Measurements from ENCODE around the gene PPRC1. TPM values are rescaled to one million over a fixed set of nuclear protein-coding genes. Genes with fewer than 3 reads are reported as not detected.

The PPRC1 gene
- total and polyA plus RNA-seq, 2 donors (not counting 3 experiments of a cell fraction or from before 2014, with no cell fraction given), result 27.0 to 49.9 TPM

GRCh38 chr10:102172288-102172687 is 39.4 kb downstream of the PPRC1 start:
- no peak overlapping the region for H3K4me3 ChIP-seq (replicated peaks in 1 of 3; ENCODE audit: insufficient read depth in 1 of 3, low read depth in 1 of 3, low read length in 3 of 3)
- DNase-seq (ENCODE audit: low read depth, low spot score) (no peak), FAIRE-seq (no peak)
- dilution Hi-C loops (cut with MboI; ENCODE audit: extremely low pct_ligation_motif_present, low sequenced_read_pairs) (no loop called here), intact Hi-C loops (cut with micrococcal nuclease) (no loop called here)
- H3K36me3 ChIP-seq (ENCODE audit: control insufficient read depth in 2 of 2, extremely low read depth in 1 of 2, insufficient read depth in 2 of 2, low read length in 2 of 2), result no peaks in the 10 kb centered on the region
- peaks cover 3% of the 10 kb centered on the region in 2 experiments for H3K27me3 ChIP-seq (ENCODE audit: control insufficient read depth in 2 of 2, insufficient read depth in 2 of 2, low read length in 2 of 2)
- no peaks in the 10 kb centered on the region for H3K9me1 ChIP-seq (replicated peaks; ENCODE audit: control insufficient read depth, extremely low read depth, insufficient read depth, low read length)
- ChIA-PET CTCF (interaction anchor here (0.6 to 4.8 kb wide), 5 partner anchors 9 to 213 kb away, joined by 3 to 91 read pairs (median 3); no protein-coding TSS in a partner anchor), POLR2A (no interaction called here)
- H3K4me2 ChIP-seq (ENCODE audit: insufficient read depth, low read length), result no peak overlapping the region
- no peaks in the 10 kb centered on the region for H3K4me1 ChIP-seq (ENCODE audit: control insufficient read depth, extremely low read depth, insufficient read depth, low read length)
- BruUV-seq (replicated peaks), result no TSS peak
- H3K9ac ChIP-seq (replicated peaks; ENCODE audit: extremely low read depth, insufficient read depth, low read length), result no peak overlapping the region
- H3K79me2 ChIP-seq (ENCODE audit: control insufficient read depth, insufficient read depth, low read length), result no peaks in the 10 kb centered on the region
- no peaks in the 10 kb centered on the region for H4K20me1 ChIP-seq (replicated peaks; ENCODE audit: control insufficient read depth, extremely low read depth, insufficient read depth, low read length)
- H3K27ac ChIP-seq (ENCODE audit: insufficient read depth, low read depth, low read length), result no peak overlapping the region
- H3K9me3 ChIP-seq (replicated peaks; ENCODE audit: control insufficient read depth, insufficient read depth, low read length), result no peaks in the 10 kb centered on the region
- no peak overlapping the region for H2AFZ ChIP-seq (ENCODE audit: low read depth, low read length)
- TF ChIP-seq GATA2 (IDR thresholded peaks at IDR 0.05; ENCODE audit: insufficient read depth, insufficient read length, low read depth, low read length) (no peak), POLR2A (IDR thresholded peaks at IDR 0.05; ENCODE audit: low read depth, low read length) (no peak)

GRCh38 chr10:102175415-102175814 is 42.6 kb downstream of the PPRC1 start:
- Histone ChIP-seq H3K27ac (ENCODE audit: insufficient read depth, low read depth, low read length) (no peak overlapping the region), H3K36me3 (ENCODE audit: control insufficient read depth in 2 of 2, extremely low read depth in 1 of 2, insufficient read depth in 2 of 2, low read length in 2 of 2) (no peaks in the 10 kb centered on the region), H3K9ac (replicated peaks; ENCODE audit: extremely low read depth, insufficient read depth, low read length) (no peak overlapping the region), H4K20me1 (replicated peaks; ENCODE audit: control insufficient read depth, extremely low read depth, insufficient read depth, low read length) (no peaks in the 10 kb centered on the region), H3K9me3 (replicated peaks; ENCODE audit: control insufficient read depth, insufficient read depth, low read length) (no peaks in the 10 kb centered on the region), H3K4me3 (replicated peaks in 1 of 3; ENCODE audit: insufficient read depth in 1 of 3, low read depth in 1 of 3, low read length in 3 of 3) (no peak overlapping the region), H3K4me1 (ENCODE audit: control insufficient read depth, extremely low read depth, insufficient read depth, low read length) (no peaks in the 10 kb centered on the region), H3K27me3 (ENCODE audit: control insufficient read depth in 2 of 2, insufficient read depth in 2 of 2, low read length in 2 of 2) (peaks cover 3 to 9% of the 10 kb centered on the region in 2 experiments), H3K4me2 (ENCODE audit: insufficient read depth, low read length) (no peak overlapping the region), H3K79me2 (ENCODE audit: control insufficient read depth, insufficient read depth, low read length) (no peaks in the 10 kb centered on the region), H3K9me1 (replicated peaks; ENCODE audit: control insufficient read depth, extremely low read depth, insufficient read depth, low read length) (no peaks in the 10 kb centered on the region), H2AFZ (ENCODE audit: low read depth, low read length) (no peak overlapping the region)
- dilution Hi-C loops (cut with MboI; ENCODE audit: extremely low pct_ligation_motif_present, low sequenced_read_pairs) (no loop called here), intact Hi-C loops (cut with micrococcal nuclease) (no loop called here)
- no TSS peak for BruUV-seq (replicated peaks)
- ChIA-PET CTCF (interaction anchor here (1.0 to 1.2 kb wide), 2 partner anchors 9 to 183 kb away, joined by 3 read pairs; no protein-coding TSS in a partner anchor), POLR2A (no interaction called here)
- DNase-seq (ENCODE audit: low read depth, low spot score) (no peak), FAIRE-seq (no peak)
- no peak for TF ChIP-seq MAX (IDR thresholded peaks at IDR 0.05; ENCODE audit: insufficient read depth, insufficient read length)
- no peak for TF ChIP-seq FOS (IDR thresholded peaks at IDR 0.05; ENCODE audit: borderline replicate concordance, insufficient read depth, low read length)
- TF ChIP-seq POLR2AphosphoS5 (IDR thresholded peaks at IDR 0.05; ENCODE audit: insufficient read depth, low read depth, low read length), result no peak
- no peak for TF ChIP-seq GATA2 (IDR thresholded peaks at IDR 0.05; ENCODE audit: insufficient read depth, insufficient read length, low read depth, low read length)
- TF ChIP-seq POLR2A (IDR thresholded peaks at IDR 0.05; ENCODE audit: low read depth, low read length), result no peak
- TF ChIP-seq EZH2 (IDR thresholded peaks at IDR 0.05; ENCODE audit: borderline replicate concordance, low read depth, low read length, severe bottlenecking), result no peak
- TF ChIP-seq MYC (IDR thresholded peaks at IDR 0.05; ENCODE audit: low read depth, low read length), result no peak
- no peak for TF ChIP-seq JUN (IDR thresholded peaks at IDR 0.05; ENCODE audit: borderline replicate concordance, insufficient read depth, insufficient read length, low read depth)
- TF ChIP-seq CTCF (IDR thresholded peaks at IDR 0.05; ENCODE audit: extremely low read depth in 1 of 2, insufficient read depth in 1 of 2, low read depth in 1 of 2, low read length in 2 of 2), result no peak

Data from endothelial cell of umbilical vein (primary cell).